Measurements from ENCODE around the gene PML. TPM values are rescaled to one million over a fixed set of nuclear protein-coding genes. Genes with fewer than 3 reads are reported as not detected.
"Not testable (repeated sequence)": the region's sequence is repeated elsewhere in the genome, so short reads cannot be mapped to it uniquely, and the experiment has no call there.

The PML gene
- total RNA-seq, 2 experiments from 2014 or later, result 37.0 to 38.9 TPM

- CTCF ChIA-PET, result interaction anchor here (2.7 kb wide), 1 partner anchor 11 kb away, joined by 11 read pairs; no protein-coding TSS in a partner anchor
These were observed 48.3 kb downstream of the PML start for GRCh38 chr15:74042603-74043424.

GRCh38 chr15:74043425-74044266 lies 49.1 kb downstream of the PML start:
- CTCF ChIA-PET, result interaction anchor here (0.8 to 2.7 kb wide), 3 partner anchors 10 to 71 kb away, joined by 4 to 11 read pairs (median 6); no protein-coding TSS in a partner anchor
- POLR2A ChIA-PET, result interaction anchor here (0.5 kb wide), 1 partner anchor 78 kb away, joined by 11 read pairs; no protein-coding TSS in a partner anchor

More at GRCh38 chr15:74042603-74043424, 48.3 kb downstream of the PML start:
- POLR2A ChIA-PET, result no interaction called here

- CTCF ChIA-PET, result interaction anchor here (0.8 to 2.7 kb wide), 4 partner anchors 8 to 72 kb away, joined by 4 to 11 read pairs (median 6); no protein-coding TSS in a partner anchor
These were observed 50.0 kb downstream of the PML start for GRCh38 chr15:74044267-74045110.

GRCh38 chr15:74045184-74045583 lies 50.7 kb downstream of the PML start:
- ChIA-PET CTCF (interaction anchor here (1.4 to 2.7 kb wide), 3 partner anchors 8 to 72 kb away, joined by 5 to 11 read pairs (median 6); no protein-coding TSS in a partner anchor), POLR2A (no interaction called here)

More at GRCh38 chr15:74044267-74045110, 50.0 kb downstream of the PML start:
- POLR2A ChIA-PET, result interaction anchor here (0.5 kb wide), 1 partner anchor 79 kb away, joined by 11 read pairs; no protein-coding TSS in a partner anchor

- ChIA-PET CTCF (interaction anchor here (0.5 to 2.7 kb wide), 4 partner anchors 8 to 691 kb away, joined by 5 to 11 read pairs (median 6); no protein-coding TSS in a partner anchor), POLR2A (no interaction called here)
These were observed 51.2 kb downstream of the PML start for GRCh38 chr15:74045636-74046274.

GRCh38 chr15:74046275-74046674 lies 51.8 kb downstream of the PML start:
- CTCF ChIA-PET, result interaction anchor here (0.5 kb wide), 1 partner anchor 690 kb away, joined by 5 read pairs; no protein-coding TSS in a partner anchor
- POLR2A ChIA-PET, result no interaction called here

- POLR2A ChIA-PET, result no interaction called here
- CTCF ChIA-PET, result interaction anchor here (0.9 to 3.7 kb wide), 4 partner anchors 9 to 85 kb away, joined by 3 to 13 read pairs (median 4); no protein-coding TSS in a partner anchor
These were observed 55.6 kb downstream of the PML start for GRCh38 chr15:74050127-74050526.

- CTCF ChIA-PET, result interaction anchor here (0.9 to 3.7 kb wide), 3 partner anchors 11 to 85 kb away, joined by 3 to 13 read pairs (median 6); no protein-coding TSS in a partner anchor
- POLR2A ChIA-PET, result no interaction called here
These were observed 56.2 kb downstream of the PML start for GRCh38 chr15:74050556-74051234.

- CTCF ChIA-PET, result interaction anchor here (3.2 kb wide), 1 partner anchor 8 kb away, joined by 11 read pairs; no protein-coding TSS in a partner anchor
- POLR2A ChIA-PET, result not testable (repeated sequence)
These were observed 58.0 kb downstream of the PML start for GRCh38 chr15:74052271-74053260.

GRCh38 chr15:74053517-74053916 lies 59.0 kb downstream of the PML start:
- CTCF ChIA-PET, result interaction anchor here (1.3 to 3.2 kb wide), 2 partner anchors 9 to 1151 kb away, joined by 4 to 11 read pairs; no protein-coding TSS in a partner anchor
- POLR2A ChIA-PET, result no interaction called here

- ChIA-PET CTCF (interaction anchor here (1.3 to 3.2 kb wide), 2 partner anchors 10 to 1150 kb away, joined by 4 to 11 read pairs; no protein-coding TSS in a partner anchor), POLR2A (no interaction called here)
These were observed 59.5 kb downstream of the PML start for GRCh38 chr15:74053941-74054529.

GRCh38 chr15:74055804-74056203 lies 61.3 kb downstream of the PML start:
- CTCF ChIA-PET, result interaction anchor here (0.6 kb wide), 1 partner anchor 51 kb away, joined by 3 read pairs; no protein-coding TSS in a partner anchor
- POLR2A ChIA-PET, result no interaction called here

GRCh38 chr15:74056330-74056729 lies 61.8 kb downstream of the PML start:
- CTCF ChIA-PET, POLR2A ChIA-PET: not testable (repeated sequence)

GRCh38 chr15:74059050-74059833 lies 64.7 kb downstream of the PML start:
- POLR2A ChIA-PET, result not testable (repeated sequence)
- CTCF ChIA-PET, result interaction anchor here (0.6 to 1.0 kb wide), 2 partner anchors 10 to 11 kb away, joined by 3 read pairs; no protein-coding TSS in a partner anchor

- POLR2A ChIA-PET, result no interaction called here
- CTCF ChIA-PET, result no interaction called here
These were observed 65.7 kb downstream of the PML start for GRCh38 chr15:74060251-74060650.

All from activated CD8-positive, alpha-beta memory T cell treated with anti-CD3 and anti-CD28 coated beads for 36 hours (primary cell).